IMR-90 (cell line): ENCODE data around the gene MBL2. TPM values are rescaled to one million over a fixed set of nuclear protein-coding genes. Genes with fewer than 3 reads are reported as not detected.

Source experiments
- ATAC-seq: fragments of 200-7000 bp; cut with Tn5 transposase; 2 replicates; pipeline ENCODE4 v1.9.1; 2020; ENCODE audit warnings: low read depth, mild to moderate bottlenecking, moderate library complexity
- BruUV-seq: library from RNA; stranded (reverse); fragments of 400-500 nt; replicated peaks from 2 replicates; lab custom pipeline; 2021; lab: Mats Ljungman, UMichigan
- CTCF ChIA-PET: fragments of 300-600 bp; formaldehyde crosslinking; extraction: SDS; loops from one replicate; lab custom pipeline; 2021; ENCODE audit warnings: antibody characterized with exemption; lab: Yijun Ruan, JAX
- POLR2A ChIA-PET: fragments of 300-600 bp; sonication (Branson Sonifier 250); formaldehyde crosslinking; loops from one replicate; lab custom pipeline; 2022; ENCODE audit warnings: antibody characterized with exemption; ENCODE audit not compliant: unreplicated experiment; lab: Charles Lee
- DNase-seq: peaks from one replicate; pipeline ENCODE4 v3.0.0; 2013
- H2AFZ ChIP-seq: replicated peaks from 2 replicates; pipeline ENCODE3; 2013; ENCODE audit warnings: low read length, mild to moderate bottlenecking; ENCODE audit not compliant: poor library complexity
- H2AK5ac ChIP-seq: 2 replicates; pipeline ENCODE4 v1.6.1; 2013; ENCODE audit warnings: low read depth, low read length, inconsistent platforms
- H2AK9ac ChIP-seq: replicated peaks from 2 replicates; pipeline ENCODE3; 2013; ENCODE audit warnings: mild to moderate bottlenecking, low read depth, low read length, moderate library complexity; ENCODE audit not compliant: poor library complexity
- H2BK120ac ChIP-seq: 2 replicates; pipeline ENCODE4 v1.6.1; 2013; ENCODE audit warnings: low read depth, low read length, inconsistent platforms
- H2BK15ac ChIP-seq: 3 replicates; pipeline ENCODE4 v1.6.1; 2013; ENCODE audit warnings: low read depth, low read length, inconsistent platforms
- H2BK20ac ChIP-seq: 2 replicates; pipeline ENCODE4 v1.6.1; 2013; ENCODE audit warnings: low read depth, mild to moderate bottlenecking, inconsistent platforms, low read length, moderate library complexity
- H2BK5ac ChIP-seq: 2 replicates; pipeline ENCODE4 v1.6.1; 2013; ENCODE audit warnings: mild to moderate bottlenecking, low read depth, low read length, inconsistent platforms; ENCODE audit not compliant: poor library complexity, severe bottlenecking
- H3K14ac ChIP-seq: replicated peaks from 2 replicates; pipeline ENCODE4 v1.6.1; 2013; ENCODE audit warnings: low read depth, low read length, inconsistent platforms
- H3K18ac ChIP-seq: 2 replicates; pipeline ENCODE4 v1.6.1; 2013; ENCODE audit warnings: low read depth, low read length, control low read depth
- H3K23ac ChIP-seq: 2 replicates; pipeline ENCODE4 v1.6.1; 2013; ENCODE audit warnings: low read depth, low read length, inconsistent platforms
- H3K27ac ChIP-seq: 2 replicates; pipeline ENCODE4 v1.5.1; 2013; ENCODE audit warnings: mild to moderate bottlenecking, control low read depth, low read length; ENCODE audit not compliant: insufficient read depth
- H3K27me3 ChIP-seq: 2 replicates; pipeline ENCODE4 v1.6.1; 2013; ENCODE audit warnings: low read length; ENCODE audit not compliant: control insufficient read depth, insufficient read depth
- H3K36me3 ChIP-seq: 2 replicates; pipeline ENCODE4 v1.6.1; 2013; ENCODE audit warnings: low read length, mixed read lengths; ENCODE audit not compliant: control insufficient read depth, insufficient read depth
- H3K4ac ChIP-seq: 2 replicates; pipeline ENCODE4 v1.6.1; 2013; ENCODE audit warnings: low read depth, low read length, inconsistent platforms
- H3K4me1 ChIP-seq: 2 replicates; pipeline ENCODE4 v1.6.1; 2013; ENCODE audit warnings: low read length, mixed read lengths; ENCODE audit not compliant: control insufficient read depth, insufficient read depth
- H3K4me2 ChIP-seq: 2 replicates; pipeline ENCODE4 v1.6.1; 2013; ENCODE audit warnings: low read depth, mild to moderate bottlenecking, control low read depth, low read length, moderate library complexity
- H3K4me3 ChIP-seq: 2 replicates; pipeline ENCODE4 v1.5.1; 2013; ENCODE audit warnings: low read depth, mild to moderate bottlenecking, control low read depth, low read length, moderate library complexity; ENCODE audit not compliant: insufficient read depth
- H3K56ac ChIP-seq: 2 replicates; pipeline ENCODE4 v1.6.1; 2013; ENCODE audit warnings: low read length, inconsistent platforms; ENCODE audit not compliant: insufficient read depth; ENCODE audit errors: extremely low read depth
- H3K79me1 ChIP-seq, 2 experiments: 2 replicates each; pipeline ENCODE4 v1.6.1; 2013; ENCODE audit warnings: low read length in 2 of 2, inconsistent platforms in 1 of 2, low read depth in 1 of 2
- H3K9ac ChIP-seq: 2 replicates; pipeline ENCODE4 v1.6.1; 2013; ENCODE audit warnings: low read depth, low read length, control low read depth
- H3K9me1 ChIP-seq: 2 replicates; pipeline ENCODE4 v1.6.1; 2013; ENCODE audit warnings: low read length, inconsistent platforms; ENCODE audit not compliant: insufficient read depth
- H3K9me3 ChIP-seq: 2 replicates; pipeline ENCODE4 v1.6.1; 2013; ENCODE audit warnings: low read length; ENCODE audit not compliant: control insufficient read depth, insufficient read depth
- H4K20me1 ChIP-seq: 2 replicates; pipeline ENCODE4 v1.6.1; 2013; ENCODE audit warnings: low read length, inconsistent platforms; ENCODE audit not compliant: insufficient read depth
- H4K5ac ChIP-seq: 2 replicates; pipeline ENCODE4 v1.6.1; 2013; ENCODE audit warnings: mild to moderate bottlenecking, low read depth, low read length, control low read depth
- H4K8ac ChIP-seq, 2 experiments: 2 replicates each; pipeline ENCODE4 v1.6.1; 2013; ENCODE audit warnings: low read depth in 2 of 2, low read length in 2 of 2, control low read depth in 1 of 2, inconsistent platforms in 1 of 2
- H4K91ac ChIP-seq: 2 replicates; pipeline ENCODE4 v1.6.1; 2013; ENCODE audit warnings: low read depth, low read length, inconsistent platforms; ENCODE audit not compliant: insufficient read depth
- BHLHE40 ChIP-seq: fragments of 150-350 bp; IDR thresholded peaks from 2 replicates; pipeline ENCODE4 v1.6.1; 2016; ENCODE audit warnings: mild to moderate bottlenecking, low read depth, low read length
- CTCF ChIP-seq: conservative IDR thresholded peaks from 2 replicates; pipeline ENCODE4 v1.5.1; 2012; ENCODE audit warnings: mild to moderate bottlenecking, low read depth, low read length, improper control_type of control experiment
- ELK1 ChIP-seq: fragments of 150-350 bp; IDR thresholded peaks from 2 replicates; pipeline ENCODE4 v1.6.1; 2016; ENCODE audit warnings: low read depth, mild to moderate bottlenecking, low read length, moderate library complexity, borderline replicate concordance
- FOS ChIP-seq: fragments of 150-350 bp; IDR thresholded peaks from 2 replicates; pipeline ENCODE4 v1.6.1; 2016; ENCODE audit warnings: low read depth, low read length
- MXI1 ChIP-seq: IDR thresholded peaks from 2 replicates; pipeline ENCODE4 v1.6.1; 2012; ENCODE audit warnings: low read depth, mild to moderate bottlenecking, low read length, moderate library complexity, borderline replicate concordance
- NFE2L2 ChIP-seq: fragments of 150-350 bp; IDR thresholded peaks from 2 replicates; pipeline ENCODE4 v1.6.1; 2016; ENCODE audit warnings: low read depth, mild to moderate bottlenecking, low read length
- POLR2A ChIP-seq: IDR thresholded peaks from 2 replicates; pipeline ENCODE4 v1.6.1; 2012; ENCODE audit warnings: mild to moderate bottlenecking, low read depth, low read length
- SMC3 ChIP-seq: fragments of 150-350 bp; IDR thresholded peaks from 2 replicates; pipeline ENCODE4 v1.6.1; 2016; ENCODE audit warnings: low read depth, mild to moderate bottlenecking, antibody characterized with exemption, low read length, moderate library complexity
- WGBS, 2 experiments: methylation state at CpG; one replicate each; pipeline versions ENCODE4 v1.1.5 to v1.1.7; 2013; ENCODE audit warnings: missing lambda C conversion rate in 2 of 2; ENCODE audit not compliant: insufficient read length in 1 of 2; ENCODE audit errors: extremely low coverage in 2 of 2; 5-methylcytosine and 5-hydroxymethylcytosine counted together
- dilution Hi-C: fragments of 300-500 bp; cut with HindIII; formaldehyde crosslinking; loops from one replicate; pipeline ENCODE4 v1.14.3; 2018; ENCODE audit warnings: low sequenced_read_pairs; ENCODE audit not compliant: unreplicated experiment
- in situ Hi-C: fragments of 300-500 bp; cut with MboI; formaldehyde crosslinking; loops from 3 replicates; pipeline ENCODE4 v1.14.3; 2019; ENCODE audit warnings: low sequenced_read_pairs, inconsistent platforms, mixed read lengths
- intact Hi-C: fragments of 100-400 bp; cut with micrococcal nuclease; formaldehyde crosslinking; loops from 2 replicates; pipeline ENCODE4 v1.10.0; 2022
- polyA plus RNA-seq, 3 experiments: library from polyadenylated mRNA; depleted of rRNA; stranded (reverse); fragments of >200 nt; gene quantifications; 2 replicates each; pipeline ENCODE4 v1.2.3, GENCODE V29; 2012; ENCODE audit warnings: low replicate concordance in 1 of 3
- total RNA-seq: library from RNA; depleted of rRNA; stranded (reverse); fragments of >200 nt; gene quantifications from 2 replicates; pipeline ENCODE4 v1.2.3, GENCODE V29; 2012

MBL2 gene
- total and polyA plus RNA-seq, 2 of the 4 experiments (the other 2 are of a cell fraction): not detected

- Histone ChIP-seq H4K5ac (no peak overlapping the region), H3K79me1 (no peaks in the 10 kb centered on the region), H3K9me1 (no peaks in the 10 kb centered on the region), H2BK20ac (no peak overlapping the region), H3K4me1 (no peaks in the 10 kb centered on the region), H3K23ac (no peak overlapping the region), H3K4me2 (no peak overlapping the region), H3K9me3 (no peaks in the 10 kb centered on the region), H4K20me1 (no peaks in the 10 kb centered on the region), H3K9ac (no peak overlapping the region), H4K8ac (no peak overlapping the region), H4K91ac (no peak overlapping the region), H3K56ac (no peak overlapping the region), H3K4ac (no peak overlapping the region), H2AK9ac (no peak overlapping the region), H3K27me3 (peaks cover 6% of the 10 kb centered on the region; the same call in 1 of the 2 replicates), H2BK15ac (no peak overlapping the region), H3K27ac (no peak overlapping the region), H3K4me3 (no peak overlapping the region), H3K36me3 (no peaks in the 10 kb centered on the region), H2BK5ac (no peak overlapping the region), H2AFZ (no peak overlapping the region), H3K14ac (no peak overlapping the region), H3K18ac (no peak overlapping the region), H2AK5ac (no peak overlapping the region), H2BK120ac (no peak overlapping the region)
- no CpG with 5 or more reads among the region's 3 CpGs for WGBS, 2 experiments
- TF ChIP-seq POLR2A (no peak), FOS (no peak), BHLHE40 (no peak), ELK1 (no peak), MXI1 (no peak), NFE2L2 (no peak), CTCF (no peak), SMC3 (no peak)
- DNase-seq: no peak
- dilution Hi-C loops: no loop called here
- in situ Hi-C loops: no loop called here
- ChIA-PET CTCF (no interaction called here), POLR2A (no interaction called here)
- ATAC-seq: no peak
- no TSS peak for BruUV-seq
- intact Hi-C loops: no loop called here
Observed at GRCh38 chr10:52785418-52785817, 12.8 kb upstream of the MBL2 start.
